Tibial artery (tissue), 4 donors: ENCODE measurements around the gene F3.
A peak's percentile ranks its signal among the peaks of the same experiment; 100 is the strongest.
"Not testable (repeated sequence)": the region's sequence is repeated elsewhere in the genome, so short reads cannot be mapped to it uniquely, and the experiment has no call there.

Source experiments
- DNase-seq, 2 donors: peaks; one replicate each; pipeline ENCODE4 v3.0.0-alpha.2; 2019
- H3K27ac ChIP-seq, 2 donors: fragments of 200-600 bp; sonication (generic) in 1 of 2; 1 replicate in 1 of 2; 2 replicates in 1 of 2; pipeline ENCODE4 v1.5.1; 2018 to 2019; ENCODE audit warnings: mild to moderate bottlenecking in 1 of 2
- H3K27me3 ChIP-seq, 2 donors: fragments of 200-600 bp; sonication (generic) in 1 of 2; one replicate each; pipeline versions ENCODE4 v1.5.1 to v1.6.0; 2016 to 2019
- H3K36me3 ChIP-seq, 3 donors: fragments of 200-600 bp; sonication (generic) in 2 of 3; one replicate each; pipeline ENCODE4 v1.5.1; 2016 to 2019; ENCODE audit warnings: mild to moderate bottlenecking in 2 of 3
- H3K4me1 ChIP-seq, 4 donors: fragments of 200-600 bp; sonication (generic) in 2 of 4; 1 replicate in 3 of 4; 2 replicates in 1 of 4; pipeline ENCODE4 v1.5.1; 2016 to 2019
- H3K4me3 ChIP-seq, 2 donors: fragments of 200-600 bp; sonication (generic) in 1 of 2; 1 replicate in 1 of 2; 2 replicates in 1 of 2; pipeline ENCODE4 v1.5.1; 2018 to 2019; ENCODE audit warnings: mild to moderate bottlenecking in 2 of 2
- H3K9me3 ChIP-seq, 3 donors: fragments of 200-600 bp; sonication (generic) in 1 of 3; one replicate each; pipeline ENCODE4 v1.5.1; 2016 to 2019
- CTCF ChIP-seq, 2 experiments: fragments of 200-600 bp in 1 of 2; fragments of 450-650 bp in 1 of 2; IDR thresholded peaks; one replicate each; pipeline ENCODE4 v1.5.1; 2017 to 2019; ENCODE audit warnings: antibody characterized with exemption in 2 of 2, mild to moderate bottlenecking in 1 of 2, moderate library complexity in 1 of 2
- intact Hi-C: fragments of 100-400 bp; cut with DNase I; formaldehyde crosslinking; loops from one replicate; pipeline ENCODE4 v1.15.0; 2023; ENCODE audit warnings: low total_unique reads

The F3 gene

GRCh38 chr1:94579876-94580294 lies 38.3 kb upstream of the F3 start:
- intact Hi-C loops: no loop called here
- Histone ChIP-seq H3K36me3 (no peaks in the 10 kb centered on the region), H3K4me3 (no peak overlapping the region), H3K27me3 (no peaks in the 10 kb centered on the region), H3K27ac (peak overlapping the region in 1 of 2 donors; percentile 26), H3K9me3 (no peaks in the 10 kb centered on the region), H3K4me1 (peaks cover 0 to 25% (median 5%) of the 10 kb centered on the region in 4 donors)
- no peak for TF ChIP-seq CTCF (IDR thresholded peaks at IDR 0.05)
- no peak for DNase-seq

GRCh38 chr1:94578856-94579255 lies 37.3 kb upstream of the F3 start:
- no peak for DNase-seq
- H3K4me1 ChIP-seq: peaks cover 0 to 25% (median 5%) of the 10 kb centered on the region in 4 donors
- H3K27me3 ChIP-seq: no peaks in the 10 kb centered on the region
- no peak overlapping the region for H3K27ac ChIP-seq
- TF ChIP-seq CTCF (IDR thresholded peaks at IDR 0.05): no peak
- intact Hi-C loops: no loop called here
- no peaks in the 10 kb centered on the region for H3K36me3 ChIP-seq
- no peak overlapping the region for H3K4me3 ChIP-seq
- H3K9me3 ChIP-seq: no peaks in the 10 kb centered on the region

GRCh38 chr1:94573917-94574316 lies 32.4 kb upstream of the F3 start:
- H3K27ac ChIP-seq, H3K36me3 ChIP-seq, H3K4me1 ChIP-seq, H3K27me3 ChIP-seq, DNase-seq, H3K4me3 ChIP-seq, H3K9me3 ChIP-seq, intact Hi-C loops: not testable (repeated sequence)

- Histone ChIP-seq H3K4me1 (no peaks in the 10 kb centered on the region), H3K36me3 (no peaks in the 10 kb centered on the region), H3K27me3 (no peaks in the 10 kb centered on the region), H3K9me3 (peaks cover 0 to 7% (median 0%) of the 10 kb centered on the region in 3 donors), H3K4me3 (no peak overlapping the region), H3K27ac (no peak overlapping the region)
- intact Hi-C loops: no loop called here
- no peak for TF ChIP-seq CTCF (IDR thresholded peaks at IDR 0.05)
- DNase-seq: no peak
Measured at GRCh38 chr1:94572780-94573179, 31.2 kb upstream of the F3 start.

GRCh38 chr1:94570965-94571364 lies 29.4 kb upstream of the F3 start:
- H3K4me3 ChIP-seq, H3K9me3 ChIP-seq, H3K27me3 ChIP-seq, H3K4me1 ChIP-seq, DNase-seq, H3K36me3 ChIP-seq, intact Hi-C loops, H3K27ac ChIP-seq: not testable (repeated sequence)

- H3K4me1 ChIP-seq, H3K9me3 ChIP-seq, intact Hi-C loops, H3K36me3 ChIP-seq, H3K4me3 ChIP-seq, DNase-seq, H3K27ac ChIP-seq, H3K27me3 ChIP-seq: not testable (repeated sequence)
Measured at GRCh38 chr1:94568806-94569205, 27.2 kb upstream of the F3 start.

- intact Hi-C loops, H3K36me3 ChIP-seq, H3K27ac ChIP-seq, H3K4me1 ChIP-seq, H3K27me3 ChIP-seq, H3K9me3 ChIP-seq, H3K4me3 ChIP-seq, DNase-seq: not testable (repeated sequence)
Measured at GRCh38 chr1:94567975-94568607, 26.5 kb upstream of the F3 start.

GRCh38 chr1:94566436-94566835 lies 24.9 kb upstream of the F3 start:
- H3K27ac ChIP-seq, DNase-seq, H3K36me3 ChIP-seq, H3K4me3 ChIP-seq, intact Hi-C loops, H3K9me3 ChIP-seq, H3K27me3 ChIP-seq, H3K4me1 ChIP-seq: not testable (repeated sequence)
